Measurements from ENCODE around the gene GNB1L.

GRCh38 chr22:19742160-19743066 lies 112.3 kb downstream of the GNB1L start:
- TF ChIP-seq CTCF (IDR thresholded peaks at IDR 0.05) (no peak), POLR2AphosphoS5 (IDR thresholded peaks at IDR 0.05) (no peak)

Measured in prostate gland (tissue), 2 donors.